GM19240 (cell line): Measurements from ENCODE around the gene HPD.

Experiments
- DNase-seq: peaks from one replicate; pipeline ENCODE4 v3.0.0; 2011; ENCODE audit warnings: low spot score; ENCODE audit not compliant: insufficient read length

HPD gene

GRCh38 chr12:121828826-121829225 is 29.8 kb downstream of the HPD start:
- DNase-seq: no peak

GRCh38 chr12:121828306-121828705 is 30.4 kb downstream of the HPD start:
- no peak for DNase-seq

GRCh38 chr12:121827351-121828099 is 31.1 kb downstream of the HPD start:
- DNase-seq: no peak

- no peak for DNase-seq
Measured at GRCh38 chr12:121826318-121827150, 32.1 kb downstream of the HPD start.

GRCh38 chr12:121825041-121825523 is 33.6 kb downstream of the HPD start:
- no peak for DNase-seq

- DNase-seq: no peak
Measured at GRCh38 chr12:121823727-121824115, 34.9 kb downstream of the HPD start.

- no peak for DNase-seq
Measured at GRCh38 chr12:121823101-121823726, 35.4 kb downstream of the HPD start.

- no peak for DNase-seq
Measured at GRCh38 chr12:121822393-121823100, 36.1 kb downstream of the HPD start.

GRCh38 chr12:121820056-121820455 is 38.6 kb downstream of the HPD start:
- DNase-seq: no peak

- DNase-seq: no peak
Measured at GRCh38 chr12:121819212-121819949, 39.3 kb downstream of the HPD start.

GRCh38 chr12:121817648-121818043 is 41.0 kb downstream of the HPD start:
- DNase-seq: no peak

GRCh38 chr12:121816925-121817647 is 41.6 kb downstream of the HPD start:
- DNase-seq: no peak

- no peak for DNase-seq
Measured at GRCh38 chr12:121815263-121815662, 43.4 kb downstream of the HPD start.

- no peak for DNase-seq
Measured at GRCh38 chr12:121814429-121815119, 44.1 kb downstream of the HPD start.

GRCh38 chr12:121813951-121814350 is 44.7 kb downstream of the HPD start:
- no peak for DNase-seq

- DNase-seq: no peak
Measured at GRCh38 chr12:121812921-121813896, 45.5 kb downstream of the HPD start.

- DNase-seq: peak; percentile 61
Measured at GRCh38 chr12:121812320-121812871, 46.3 kb downstream of the HPD start.
